ENCODE results near the gene DEDD.

DNA sequence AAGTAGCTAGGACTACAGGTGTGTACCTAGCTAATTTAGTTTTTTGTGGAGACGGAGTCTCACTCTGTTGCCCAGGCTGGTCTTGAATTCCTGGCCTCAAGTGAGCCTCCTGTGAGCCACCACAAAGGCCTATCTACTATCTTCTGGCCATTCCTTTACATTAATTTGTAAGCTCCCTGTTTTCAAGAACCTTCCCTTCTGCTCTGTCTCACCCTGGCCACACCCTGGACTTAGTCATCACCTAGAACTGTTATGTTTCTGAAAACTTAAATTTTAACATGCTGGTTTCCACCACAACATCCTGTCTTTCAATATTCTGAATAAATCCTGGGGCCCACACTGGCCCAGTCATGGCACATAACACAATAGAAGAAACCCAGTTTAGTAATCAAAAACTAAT is 49.7 kb upstream of the DEDD start:
- TF ChIP-seq, protein P1, sequence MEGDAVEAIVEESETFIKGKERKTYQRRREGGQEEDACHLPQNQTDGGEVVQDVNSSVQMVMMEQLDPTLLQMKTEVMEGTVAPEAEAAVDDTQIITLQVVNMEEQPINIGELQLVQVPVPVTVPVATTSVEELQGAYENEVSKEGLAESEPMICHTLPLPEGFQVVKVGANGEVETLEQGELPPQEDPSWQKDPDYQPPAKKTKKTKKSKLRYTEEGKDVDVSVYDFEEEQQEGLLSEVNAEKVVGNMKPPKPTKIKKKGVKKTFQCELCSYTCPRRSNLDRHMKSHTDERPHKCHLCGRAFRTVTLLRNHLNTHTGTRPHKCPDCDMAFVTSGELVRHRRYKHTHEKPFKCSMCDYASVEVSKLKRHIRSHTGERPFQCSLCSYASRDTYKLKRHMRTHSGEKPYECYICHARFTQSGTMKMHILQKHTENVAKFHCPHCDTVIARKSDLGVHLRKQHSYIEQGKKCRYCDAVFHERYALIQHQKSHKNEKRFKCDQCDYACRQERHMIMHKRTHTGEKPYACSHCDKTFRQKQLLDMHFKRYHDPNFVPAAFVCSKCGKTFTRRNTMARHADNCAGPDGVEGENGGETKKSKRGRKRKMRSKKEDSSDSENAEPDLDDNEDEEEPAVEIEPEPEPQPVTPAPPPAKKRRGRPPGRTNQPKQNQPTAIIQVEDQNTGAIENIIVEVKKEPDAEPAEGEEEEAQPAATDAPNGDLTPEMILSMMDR (conservative IDR thresholded peaks at IDR 0.05; ENCODE audit: low read length), result no peak
- TF ChIP-seq EZH2phosphoT487 (IDR thresholded peaks at IDR 0.05; ENCODE audit: borderline replicate concordance, low read depth, low read length), result no peak
